Stomach (tissue), 4 donors: ENCODE data around the gene CFAP299.

Experiments
- CTCF ChIP-seq, 7 experiments: fragments of 450-650 bp in 4 of 7; fragments of 200-600 bp in 3 of 7; sonication (generic) in 3 of 7; IDR thresholded peaks; one replicate each; pipeline ENCODE4 v1.5.1; 2016 to 2019; ENCODE audit warnings: antibody characterized with exemption in 7 of 7, control low read depth in 2 of 7, mild to moderate bottlenecking in 1 of 7
- EP300 ChIP-seq: sonication (generic); formaldehyde crosslinking; IDR thresholded peaks from one replicate; pipeline ENCODE4 v1.6.1; 2017; ENCODE audit warnings: antibody characterized with exemption
- POLR2A ChIP-seq, 4 donors: fragments of 450-650 bp; IDR thresholded peaks; one replicate each; pipeline ENCODE4 v1.6.1; 2016; ENCODE audit warnings: antibody characterized with exemption in 4 of 4, control low read depth in 2 of 4, mild to moderate bottlenecking in 1 of 4, moderate library complexity in 1 of 4
- POLR2AphosphoS5 ChIP-seq, 3 donors: sonication (generic); formaldehyde crosslinking; IDR thresholded peaks; one replicate each; pipeline ENCODE4 v1.6.1; 2016; ENCODE audit warnings: antibody characterized with exemption in 3 of 3

GRCh38 chr4:80382090-80382832 lies 46.7 kb downstream of the CFAP299 start:
- no peak for TF ChIP-seq POLR2A (IDR thresholded peaks at IDR 0.05)
- TF ChIP-seq CTCF (IDR thresholded peaks at IDR 0.05): no peak
- no peak for TF ChIP-seq EP300
- no peak for TF ChIP-seq POLR2AphosphoS5 (IDR thresholded peaks at IDR 0.05)
